ENCODE data around the gene CDRT4.
"Not testable (repeated sequence)": the region's sequence is repeated elsewhere in the genome, so short reads cannot be mapped to it uniquely, and the experiment has no call there.

CDRT4 gene

GRCh38 chr17:15457723-15458094 lies 9.7 kb downstream of the CDRT4 start:
- DNase-seq (ENCODE audit: low read depth, low spot score) = no peak

GRCh38 chr17:15456972-15457722 lies 10.3 kb downstream of the CDRT4 start:
- no peak for DNase-seq (ENCODE audit: low read depth, low spot score)

GRCh38 chr17:15456496-15456895 lies 10.9 kb downstream of the CDRT4 start:
- DNase-seq (ENCODE audit: low read depth, low spot score) = no peak

- DNase-seq (ENCODE audit: low read depth, low spot score) = no peak
Observed at GRCh38 chr17:15454346-15454745, 13.1 kb downstream of the CDRT4 start.

DNA sequence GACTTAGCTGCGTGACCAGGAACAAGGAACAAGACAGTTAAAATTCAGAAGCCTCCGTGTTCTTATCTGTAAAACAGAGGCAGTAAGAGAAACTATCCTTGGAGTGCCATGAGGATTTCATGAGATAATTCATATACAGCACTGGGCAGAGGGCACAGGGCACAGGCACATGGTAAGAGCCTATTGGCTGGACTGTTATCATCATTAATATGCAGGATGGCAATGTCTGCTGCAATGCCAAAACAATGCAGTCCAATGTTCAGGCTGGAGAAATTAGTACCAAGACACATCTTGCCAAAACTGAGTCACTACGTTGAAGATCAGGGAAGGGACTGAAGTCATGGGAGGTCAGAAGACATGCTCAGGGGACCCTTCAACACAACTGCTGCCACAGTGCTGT lies 13.6 kb downstream of the CDRT4 start:
- no peak for DNase-seq (ENCODE audit: low read depth, low spot score)

DNA sequence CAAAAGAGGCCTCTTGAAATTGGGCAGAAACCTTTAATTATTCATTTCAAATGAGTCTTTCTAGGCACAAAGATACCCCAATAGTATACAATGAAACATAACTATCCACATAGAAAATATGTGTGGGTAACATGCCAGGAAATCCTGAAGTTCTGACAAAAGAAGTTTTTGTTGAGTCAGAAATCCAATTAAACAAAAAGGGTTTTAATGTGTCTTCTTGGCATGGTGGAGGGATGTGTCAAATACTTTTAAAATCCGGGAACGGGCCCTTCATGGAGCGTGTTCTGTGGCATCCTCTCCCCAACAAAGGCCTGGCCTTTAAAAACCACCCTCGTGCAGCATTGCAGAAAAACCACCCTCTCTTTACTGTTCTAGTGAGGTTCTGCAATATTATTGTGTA lies 14.2 kb downstream of the CDRT4 start:
- no peak for DNase-seq (ENCODE audit: low read depth, low spot score)

DNA sequence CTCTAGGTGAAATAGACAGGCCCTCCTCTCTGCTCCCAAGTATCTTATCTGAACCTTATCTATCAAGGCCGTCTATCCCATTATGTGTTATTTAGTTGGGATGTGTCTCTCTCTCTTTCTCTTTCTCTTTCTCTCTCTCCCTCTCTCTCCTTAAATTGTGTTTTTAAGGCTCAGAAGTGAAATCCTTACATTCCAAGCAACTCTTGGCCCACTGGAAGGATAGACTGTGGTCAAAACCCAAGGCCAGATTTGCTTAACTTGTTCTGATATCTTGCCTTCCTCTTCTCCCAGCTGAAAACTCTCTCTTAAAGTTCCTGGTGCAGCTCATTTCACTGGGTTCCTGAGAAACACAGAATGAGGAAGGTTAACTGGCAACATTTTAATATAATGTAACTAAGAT lies 14.7 kb downstream of the CDRT4 start:
- DNase-seq (ENCODE audit: low read depth, low spot score) = no peak

DNA sequence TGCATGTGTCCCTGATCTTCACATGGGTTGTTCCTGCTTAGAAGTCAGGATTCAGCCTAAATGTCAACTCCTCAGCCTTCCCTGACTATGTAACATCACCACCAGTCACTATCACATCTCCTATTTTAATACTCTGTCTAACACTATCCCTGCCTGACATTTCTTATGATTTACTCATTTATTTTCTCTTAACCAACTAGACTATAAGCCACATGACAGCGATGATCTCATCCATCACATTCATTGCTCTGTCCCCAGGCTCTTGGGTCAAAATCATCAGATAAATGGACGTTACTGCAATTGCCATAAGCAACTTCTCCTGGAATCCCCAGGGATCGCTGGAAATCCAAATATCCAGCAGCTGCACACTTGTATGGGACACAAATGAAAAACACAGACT lies 15.7 kb downstream of the CDRT4 start:
- DNase-seq (ENCODE audit: low read depth, low spot score) = no peak

DNA sequence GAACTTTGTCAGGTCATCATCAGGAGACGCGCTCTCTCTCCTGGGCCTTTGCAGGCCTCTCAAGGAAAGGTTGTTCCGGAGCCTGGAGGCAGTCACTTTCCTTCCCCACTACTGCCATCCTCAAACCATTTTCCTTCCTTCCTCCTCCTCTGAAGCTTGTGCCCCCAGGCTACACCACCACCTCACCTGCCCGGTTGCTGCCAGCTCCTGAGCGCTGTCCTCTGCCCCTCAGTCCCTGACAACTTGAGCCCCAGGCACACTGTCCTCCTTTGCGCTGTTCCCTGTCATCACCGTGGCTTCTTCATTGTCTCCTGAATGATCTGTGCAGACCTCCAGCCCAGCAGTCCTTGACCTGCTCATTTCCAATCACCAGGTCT lies 18.9 kb downstream of the CDRT4 start:
- DNase-seq (ENCODE audit: low read depth, low spot score) = no peak

GRCh38 chr17:15447928-15448579 lies 19.4 kb downstream of the CDRT4 start:
- DNase-seq (ENCODE audit: low read depth, low spot score) = no peak

GRCh38 chr17:15446036-15446435 lies 21.4 kb downstream of the CDRT4 start:
- no peak for DNase-seq (ENCODE audit: low read depth, low spot score)

- no peak for DNase-seq (ENCODE audit: low read depth, low spot score)
Observed at GRCh38 chr17:15444805-15445204, 22.6 kb downstream of the CDRT4 start.

DNA sequence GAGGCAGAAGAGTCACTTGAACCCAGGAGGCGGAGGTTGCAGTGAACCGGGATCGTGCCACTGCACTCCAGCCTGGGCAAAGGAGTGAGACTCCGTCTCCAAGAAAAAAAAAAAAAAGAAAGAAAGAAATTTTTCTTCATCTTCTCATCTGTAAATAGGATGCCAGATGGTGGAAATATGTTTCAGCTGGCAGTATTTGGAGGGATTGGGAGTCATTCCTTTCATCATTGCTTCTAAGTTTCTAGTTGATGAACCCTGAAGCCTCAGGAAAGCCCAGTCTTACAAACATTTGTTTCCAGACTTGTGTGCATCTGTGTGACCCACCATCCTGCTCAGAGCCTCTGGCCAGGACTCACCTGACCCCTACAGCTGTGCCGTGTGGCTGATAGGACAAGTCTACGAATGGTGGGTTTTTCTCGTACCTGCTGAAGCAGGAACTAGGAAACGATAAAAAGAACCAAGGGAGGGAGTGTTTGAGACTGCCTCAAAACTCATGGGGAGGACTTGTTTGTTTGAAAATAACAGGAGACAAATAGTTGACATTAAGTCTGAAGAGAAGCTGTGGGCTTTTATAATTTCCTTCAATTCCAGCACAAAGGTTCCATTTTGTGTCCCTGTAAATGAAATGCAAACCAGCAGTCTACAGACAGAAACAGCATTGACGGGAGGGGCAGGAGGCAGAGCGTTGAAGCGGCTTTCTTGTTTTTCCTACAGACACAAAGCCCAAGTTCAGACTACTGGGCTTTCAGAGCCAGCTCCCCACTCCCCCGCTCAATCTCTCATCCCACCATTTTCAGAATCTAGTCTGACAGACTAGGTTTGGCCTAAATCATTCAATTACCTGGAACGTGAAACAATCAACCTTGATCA lies 24.9 kb downstream of the CDRT4 start:
- DNase-seq (ENCODE audit: low read depth, low spot score) = no peak

DNA sequence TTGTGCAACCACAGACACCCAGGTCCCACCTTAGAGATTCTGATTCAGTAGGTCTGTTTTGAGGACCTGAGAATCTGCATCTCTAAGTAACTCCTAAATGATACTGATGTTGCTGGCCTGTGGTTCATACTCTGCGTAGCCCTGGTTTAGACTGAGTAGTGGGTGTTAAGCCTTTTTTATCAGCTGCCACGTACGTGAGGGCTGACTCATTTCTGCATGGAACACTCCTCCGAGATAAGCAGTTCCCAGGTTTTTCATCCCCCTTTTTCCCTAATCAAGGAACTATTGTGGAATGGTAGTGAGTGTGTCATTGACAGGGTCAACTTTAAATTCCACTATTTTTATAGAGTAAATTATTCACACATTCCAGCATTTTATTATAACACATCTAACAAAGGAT lies 26.1 kb downstream of the CDRT4 start:
- no peak for DNase-seq (ENCODE audit: low read depth, low spot score)

DNA sequence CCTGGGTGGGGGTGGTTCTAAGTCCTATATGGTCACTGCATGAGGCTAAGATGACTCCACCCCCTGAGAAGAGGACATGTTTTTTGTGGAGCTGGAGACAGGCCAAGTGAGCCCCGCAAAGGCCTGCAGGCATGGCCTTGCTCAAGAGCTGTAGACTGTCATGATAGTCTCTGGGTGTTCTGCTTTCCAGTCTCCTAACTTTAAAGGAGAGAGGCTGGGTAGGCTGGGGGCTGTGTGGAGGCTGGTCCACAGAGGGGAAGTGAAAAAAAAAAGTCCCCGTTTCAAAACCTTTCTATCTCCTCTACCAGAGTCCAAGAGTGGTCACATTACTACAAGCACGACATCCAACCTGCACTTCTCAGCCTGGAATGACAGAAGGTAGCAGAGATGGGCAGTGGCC lies 27.1 kb downstream of the CDRT4 start:
- DNase-seq (ENCODE audit: low read depth, low spot score) = no peak

DNA sequence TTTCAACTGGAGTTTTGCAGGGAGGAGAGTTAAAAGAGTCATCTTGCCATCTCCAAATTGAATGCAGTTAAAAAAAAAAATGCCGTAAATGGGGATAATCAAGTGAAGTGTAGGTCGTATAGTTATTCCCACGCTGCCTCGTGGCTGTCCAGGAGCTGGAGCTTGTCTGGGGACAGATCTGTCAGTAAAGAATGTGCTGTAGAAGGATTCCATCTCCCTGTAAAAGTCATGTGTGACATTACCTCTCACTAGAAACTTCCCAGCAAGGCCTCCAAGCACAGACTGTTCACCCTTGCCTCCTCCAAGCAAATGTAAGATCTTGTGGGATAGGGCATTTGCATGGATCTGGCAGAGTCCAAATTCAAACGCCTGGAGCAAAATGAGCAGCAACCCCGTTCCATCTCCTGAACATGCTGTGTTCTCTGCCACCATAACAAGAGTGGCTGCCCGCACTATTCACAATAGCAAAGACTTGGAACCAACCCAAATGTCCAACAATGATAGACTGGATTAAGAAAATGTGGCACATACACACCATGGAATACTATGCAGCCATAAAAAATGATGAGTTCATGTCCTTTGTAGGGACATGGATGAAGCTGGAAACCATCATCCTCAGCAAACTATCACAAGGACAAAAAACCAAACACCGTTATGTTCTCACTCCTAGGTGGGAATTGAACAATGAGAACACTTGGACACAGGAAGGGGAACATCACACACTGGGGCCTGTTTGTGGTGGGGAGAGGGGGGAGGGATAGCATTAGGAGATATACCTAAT lies 28.0 kb downstream of the CDRT4 start:
- not testable (repeated sequence) for DNase-seq (ENCODE audit: low read depth, low spot score)

DNA sequence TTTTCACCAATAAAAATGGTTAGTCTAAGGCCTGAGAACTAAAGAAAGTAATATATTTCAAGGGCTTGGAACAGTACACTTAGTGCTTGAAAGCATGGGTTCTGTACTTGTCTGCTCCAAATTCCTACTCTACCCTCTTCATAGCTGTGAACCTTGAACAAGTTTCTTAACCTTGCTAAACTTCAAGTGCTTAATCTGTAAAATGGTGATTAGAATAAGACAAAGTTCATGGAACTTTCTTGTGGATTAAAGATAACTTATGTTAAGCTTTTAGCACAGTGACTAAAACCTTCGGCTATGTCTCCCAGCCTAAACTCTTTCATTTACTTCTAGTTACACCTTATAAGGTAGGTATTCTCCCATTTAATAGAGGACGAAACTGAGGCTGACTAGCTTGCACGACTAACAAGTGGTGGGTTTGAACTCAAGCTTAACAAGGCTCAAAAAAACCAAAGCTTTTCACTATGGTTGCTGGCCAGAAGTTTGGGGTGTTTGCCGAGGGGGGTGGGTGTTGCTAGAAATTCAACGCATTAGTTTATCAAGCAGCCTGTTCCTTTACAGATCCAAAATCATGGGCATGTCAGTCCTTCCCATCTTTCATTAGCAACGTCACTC lies 28.8 kb downstream of the CDRT4 start:
- no peak for DNase-seq (ENCODE audit: low read depth, low spot score)

GRCh38 chr17:15437303-15437635 lies 30.2 kb downstream of the CDRT4 start:
- no peak for DNase-seq (ENCODE audit: low read depth, low spot score)

DNA sequence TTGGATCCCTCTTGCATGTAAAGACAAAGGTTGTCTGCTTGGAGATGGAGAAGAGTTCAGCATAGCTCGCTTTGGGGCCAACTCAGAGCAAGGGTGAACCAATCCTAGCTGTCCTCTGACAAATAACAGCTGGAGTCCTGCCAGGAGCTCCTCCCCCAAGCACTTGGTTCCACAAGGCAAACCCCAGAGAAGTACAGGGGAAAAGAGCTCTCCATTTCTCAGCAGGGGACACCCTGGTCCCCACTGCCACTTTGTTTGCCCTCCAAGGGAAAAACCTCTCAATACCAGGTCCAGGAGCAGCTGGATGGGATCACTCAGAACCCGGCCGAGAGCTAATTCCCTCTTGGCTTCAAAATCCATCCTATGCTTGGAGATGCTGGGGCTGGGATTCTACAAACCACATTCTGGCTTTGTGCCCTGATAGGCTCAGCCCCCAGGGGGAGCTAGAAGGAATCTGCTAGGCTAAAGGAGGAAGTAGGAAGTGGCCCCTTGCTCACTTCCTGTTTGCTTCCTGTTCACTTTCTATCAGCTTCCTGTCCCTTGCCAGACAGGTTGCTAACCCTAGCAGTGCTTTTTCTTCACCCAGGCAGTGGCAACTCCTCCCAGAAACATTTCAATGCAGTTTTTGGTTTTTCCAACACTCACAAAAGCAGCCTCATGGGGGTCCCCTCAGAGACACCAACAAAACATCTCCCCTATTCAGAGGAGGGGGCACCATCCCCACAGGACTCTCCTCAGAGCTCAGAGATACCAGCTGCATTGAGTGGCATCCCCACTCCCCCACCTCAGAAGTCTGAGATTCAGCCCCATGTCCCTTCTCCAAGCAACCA lies 30.7 kb downstream of the CDRT4 start:
- DNase-seq (ENCODE audit: low read depth, low spot score) = no peak

DNA sequence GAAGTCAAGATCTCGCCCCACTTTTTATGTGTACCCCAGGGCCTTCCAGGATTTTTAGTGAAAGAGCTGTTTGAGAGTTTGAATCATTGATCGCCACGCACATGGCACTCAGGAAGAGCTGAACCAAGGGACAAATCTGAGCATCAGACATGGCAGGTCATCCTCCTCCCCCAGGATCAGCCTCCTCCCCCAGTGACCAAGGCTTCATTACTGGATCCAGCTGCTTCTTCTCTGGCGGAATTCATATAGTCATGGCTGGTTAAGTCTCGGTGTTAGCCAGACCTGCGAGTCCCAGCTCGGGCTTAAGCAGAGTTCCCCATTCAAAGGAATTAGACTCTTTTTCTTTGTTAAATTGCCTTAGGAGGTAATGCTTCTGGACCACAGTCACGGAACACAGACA lies 32.5 kb downstream of the CDRT4 start:
- DNase-seq (ENCODE audit: low read depth, low spot score) = no peak

All from activated CD4-positive, CD25-positive, alpha-beta regulatory T cell treated with anti-CD3 and anti-CD28 coated beads, Interleukin-2, amount 50 U/mL, for 16 hours (primary cell).